HG03378 (cell line): ENCODE results near the gene CPT1A.
"Not testable (repeated sequence)": the region's sequence is repeated elsewhere in the genome, so short reads cannot be mapped to it uniquely, and the experiment has no call there.

Source experiments
- ATAC-seq: cut with Tn5 transposase; IDR thresholded peaks from one replicate; pipeline ENCODE4 v1.9.1; 2021; ENCODE audit warnings: mild to moderate bottlenecking, moderate library complexity; ENCODE audit not compliant: unreplicated experiment

Gene CPT1A

DNA sequence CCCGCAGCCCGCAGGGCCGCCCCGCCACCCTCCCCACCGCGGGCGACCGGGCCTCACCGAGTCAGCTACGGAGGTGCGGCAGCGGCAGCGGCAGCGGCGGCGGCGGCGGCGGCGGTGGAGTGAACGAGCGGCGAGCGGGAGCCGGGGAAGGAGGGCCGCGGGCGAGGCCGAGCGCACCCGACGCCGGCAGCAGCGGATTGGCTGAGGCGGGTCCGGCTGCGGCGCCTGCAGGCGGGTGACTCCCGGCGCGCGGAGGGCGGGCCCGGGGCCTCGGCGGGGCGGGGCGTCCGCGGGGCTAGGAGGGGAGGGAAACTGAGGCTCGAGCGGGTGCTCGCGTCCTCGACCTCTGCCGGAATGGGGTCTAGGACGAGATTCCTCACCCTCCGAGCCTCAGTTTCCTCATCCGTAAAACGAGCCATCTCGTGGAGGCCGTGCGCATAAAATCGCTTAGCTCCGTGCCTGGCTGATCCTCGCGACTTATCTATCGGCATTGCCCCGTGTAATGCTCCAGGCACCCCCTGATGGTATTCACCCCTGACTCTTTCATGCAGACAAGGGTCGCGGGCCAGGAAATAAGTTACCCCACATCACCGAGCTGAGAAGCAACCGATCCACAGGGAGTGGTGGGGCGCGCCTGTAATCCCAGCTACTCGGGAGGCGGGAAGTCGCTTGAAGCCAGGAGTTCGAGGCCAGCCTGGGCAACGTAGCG lies at the start of gene CPT1A:
Gene CPT1A, minus strand, starts transcription at position 199 of the 709 bp plus-strand sequence. CDS start 26,442 bp downstream, outside the sequence.
- ATAC-seq, result no peak

DNA sequence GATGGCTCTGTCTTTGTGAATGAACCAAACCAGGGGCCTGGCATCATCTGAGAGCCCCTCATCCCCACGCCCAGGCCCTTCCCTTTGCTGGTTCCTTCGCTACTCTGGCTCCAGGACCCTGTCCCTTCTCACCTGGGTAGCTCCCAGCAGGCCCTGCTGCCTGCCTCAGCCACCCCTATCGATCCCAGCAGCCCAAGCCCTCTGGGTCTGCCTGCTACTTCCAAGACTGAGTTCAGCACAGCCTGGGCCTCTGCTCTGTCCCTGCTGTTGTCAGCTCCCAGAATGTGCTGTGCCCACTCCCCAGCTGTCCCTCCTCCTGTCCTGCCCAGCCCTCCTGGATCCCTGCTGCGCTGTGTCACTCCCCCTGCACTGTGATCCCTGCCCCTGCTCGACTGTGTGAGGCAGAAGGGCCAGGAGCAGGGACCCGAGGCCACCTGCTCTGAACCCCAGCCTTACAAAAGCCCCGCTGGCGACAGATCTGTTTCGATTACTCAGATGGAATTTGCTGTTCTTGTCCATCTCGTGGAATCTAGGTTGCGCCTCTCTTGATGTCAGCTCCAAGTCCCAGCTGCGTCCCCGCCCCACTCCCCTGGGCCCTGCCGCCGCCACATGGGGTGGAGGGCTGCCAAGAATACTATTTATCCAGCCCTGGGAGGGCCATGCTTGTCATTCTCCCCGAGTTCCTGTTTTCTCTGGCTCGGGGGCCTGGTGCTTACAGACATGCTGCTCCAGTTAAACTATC lies 48.9 kb upstream of the CPT1A start:
- no peak for ATAC-seq

- no peak for ATAC-seq
These were observed 48.3 kb upstream of the CPT1A start for GRCh38 chr11:68889948-68890446.

DNA sequence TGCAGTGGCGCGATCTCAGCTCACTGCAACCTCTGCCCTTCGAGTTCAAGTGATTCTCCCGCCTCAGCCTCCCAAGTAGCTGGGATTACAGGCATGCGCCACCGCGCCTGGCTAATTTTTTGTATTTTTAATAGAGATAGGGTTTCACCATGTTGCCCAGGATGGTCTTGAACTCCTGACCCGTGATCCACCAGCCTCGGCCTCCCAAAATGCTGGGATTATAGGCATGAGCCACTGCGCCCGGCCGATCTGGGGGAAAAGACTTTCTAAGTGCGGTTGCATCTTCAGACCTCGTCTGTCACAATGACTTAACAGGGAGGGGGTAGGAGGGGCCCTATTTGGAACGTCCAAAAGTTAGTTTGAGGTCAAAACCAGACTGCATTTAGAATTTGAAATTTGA lies 43.1 kb upstream of the CPT1A start:
- ATAC-seq, result not testable (repeated sequence)

DNA sequence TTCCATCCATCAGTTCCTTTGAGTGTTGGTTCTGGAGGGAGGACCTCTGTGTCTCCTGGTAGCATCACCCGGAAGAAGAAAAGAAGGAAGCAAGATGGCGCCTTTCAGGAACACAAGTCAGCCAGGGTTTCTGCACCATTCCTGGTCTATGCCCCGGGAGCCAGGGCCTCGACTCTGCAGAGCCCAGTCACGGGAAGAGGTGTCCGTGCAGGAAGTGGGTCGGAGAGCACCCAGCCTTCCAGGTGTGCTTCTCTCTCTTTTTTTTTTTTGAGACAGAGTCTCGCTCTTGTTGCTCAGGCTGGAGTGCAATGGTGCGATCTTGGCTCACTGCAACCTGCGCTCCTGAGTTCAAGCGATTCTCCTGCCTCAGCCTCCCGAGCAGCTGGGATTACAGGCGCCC lies 40.7 kb upstream of the CPT1A start:
- ATAC-seq, result no peak

DNA sequence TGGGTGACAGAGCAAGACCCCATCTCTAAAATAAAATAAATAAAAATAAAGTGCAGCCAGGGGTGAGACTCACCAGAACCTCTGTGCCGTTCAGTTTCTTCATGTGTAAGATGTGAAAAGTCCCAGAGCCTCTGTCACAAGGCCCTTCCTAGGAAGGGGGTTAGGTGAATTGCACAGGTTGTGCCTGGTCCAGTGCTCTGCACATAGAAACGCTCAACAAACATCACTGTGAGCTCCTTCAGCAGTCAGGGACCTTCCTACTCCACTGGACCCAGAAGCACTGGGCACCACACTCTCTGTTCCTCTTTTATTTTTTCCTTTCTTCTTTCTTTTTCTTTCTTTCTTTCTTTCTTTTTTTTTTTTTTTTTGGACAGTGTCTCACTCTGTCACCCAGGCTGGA lies 39.6 kb upstream of the CPT1A start:
- no peak for ATAC-seq

- ATAC-seq, result no peak
These were observed 39.1 kb upstream of the CPT1A start for GRCh38 chr11:68880851-68881250.

DNA sequence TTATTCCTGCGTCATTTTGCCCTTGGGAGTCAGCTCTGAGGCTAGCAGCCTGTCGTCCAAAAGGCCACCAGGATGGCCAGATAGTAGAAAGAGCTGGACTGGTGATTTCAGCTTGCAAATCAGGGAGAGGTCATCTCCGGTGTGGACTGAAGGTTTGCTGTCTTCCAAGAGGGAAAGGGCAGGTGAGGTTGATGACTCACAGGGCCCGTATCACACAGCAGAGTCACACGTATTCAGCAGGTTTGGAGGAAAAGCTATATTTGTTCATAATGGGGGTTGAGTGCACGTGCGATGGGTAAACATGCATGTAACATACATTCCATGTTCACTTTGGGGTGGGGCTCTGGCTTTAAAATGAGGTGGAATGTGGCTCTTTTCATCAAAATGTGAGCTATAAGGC lies 36.3 kb upstream of the CPT1A start:
- ATAC-seq, result no peak

GRCh38 chr11:68872216-68873003 lies 30.7 kb upstream of the CPT1A start:
- ATAC-seq, result no peak

DNA sequence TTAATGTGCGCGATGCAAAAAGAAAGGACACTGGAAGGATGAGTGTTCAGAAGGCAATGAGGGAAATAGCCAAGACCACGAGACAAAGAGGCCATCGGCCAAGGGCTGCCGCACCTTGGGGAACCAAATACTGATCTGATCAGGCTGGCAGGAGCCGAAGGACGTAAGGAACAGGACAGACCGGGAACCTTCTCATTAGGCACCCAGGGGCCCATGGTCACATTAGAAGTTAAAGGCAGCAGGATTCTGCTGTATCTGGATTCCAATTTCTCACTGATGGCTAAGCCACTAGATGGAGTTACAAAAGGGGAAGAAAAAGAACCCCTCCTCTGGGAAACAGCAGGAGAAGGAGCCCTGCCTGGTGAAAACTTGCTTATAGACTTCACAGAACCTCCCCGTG lies 28.8 kb upstream of the CPT1A start:
- ATAC-seq, result no peak

DNA sequence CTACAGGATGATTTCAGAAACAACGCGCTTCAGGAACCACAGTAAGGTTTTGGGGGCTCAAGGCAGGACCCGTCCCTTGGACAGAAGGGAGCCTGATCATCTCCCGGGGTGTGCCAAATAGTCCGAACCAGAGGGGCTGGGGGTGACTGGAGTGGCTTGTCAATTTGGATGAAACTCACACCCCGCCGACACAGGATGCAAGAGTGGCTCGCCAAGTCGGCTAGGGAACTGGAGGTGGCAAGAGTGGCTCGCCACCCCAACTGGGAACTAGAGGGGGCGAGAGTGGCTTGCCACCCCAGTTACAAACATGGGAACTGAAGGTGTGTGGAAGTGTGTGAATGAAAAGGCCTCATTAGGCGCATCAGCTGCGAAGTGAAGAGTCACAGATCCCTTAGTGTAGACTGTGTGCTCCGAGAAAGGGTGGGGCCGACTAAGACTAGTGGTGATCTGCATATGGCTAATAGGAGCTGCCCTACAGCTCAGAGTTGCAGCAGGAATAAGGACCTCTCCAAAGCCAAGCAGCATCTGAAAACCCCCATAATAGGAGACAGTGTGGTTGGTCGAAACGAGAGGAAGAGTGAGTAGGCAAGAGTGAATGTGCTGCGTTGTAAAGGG lies 26.6 kb upstream of the CPT1A start:
- ATAC-seq, result no peak

DNA sequence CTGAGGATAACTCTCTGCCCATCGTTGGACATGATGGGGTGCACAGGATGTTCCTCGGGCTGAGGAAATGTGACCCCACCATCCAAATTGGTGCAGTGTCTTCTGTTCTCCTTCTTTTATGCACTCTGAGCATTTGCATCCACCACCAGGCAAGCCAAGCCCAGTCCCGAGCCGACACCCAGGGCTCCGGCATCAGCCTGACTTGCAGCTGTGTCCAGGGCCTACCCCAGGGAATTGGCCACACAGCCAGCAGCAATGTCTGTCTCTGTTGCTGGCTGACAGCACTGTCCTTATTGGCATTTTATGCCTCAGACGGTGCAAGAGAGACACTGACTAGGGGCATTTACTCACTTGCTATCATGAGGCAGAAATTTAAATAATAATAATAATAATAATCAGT lies 25.4 kb upstream of the CPT1A start:
- no peak for ATAC-seq

DNA sequence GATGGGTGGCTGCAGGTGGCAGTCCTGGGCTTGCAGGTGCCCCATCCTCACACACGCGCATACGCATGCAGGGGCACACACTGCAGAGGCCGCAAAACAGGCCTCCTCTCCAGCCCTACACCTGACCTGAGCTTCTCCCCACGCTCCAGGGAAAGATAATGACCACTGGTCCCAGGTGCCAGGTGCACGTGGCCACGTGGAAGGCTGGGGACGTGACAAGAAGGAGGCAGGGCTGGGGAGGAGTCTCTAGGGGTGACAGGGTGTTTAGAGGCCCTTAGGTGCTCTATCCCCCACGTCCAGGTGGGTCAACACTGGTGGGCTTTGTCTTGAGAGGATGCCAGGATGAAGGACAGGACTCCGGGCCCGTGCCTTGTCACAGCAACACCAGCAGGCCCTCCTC lies 23.5 kb upstream of the CPT1A start:
- no peak for ATAC-seq

- no peak for ATAC-seq
These were observed 22.0 kb upstream of the CPT1A start for GRCh38 chr11:68863553-68864265.

GRCh38 chr11:68862421-68862820 lies 20.7 kb upstream of the CPT1A start:
- no peak for ATAC-seq

DNA sequence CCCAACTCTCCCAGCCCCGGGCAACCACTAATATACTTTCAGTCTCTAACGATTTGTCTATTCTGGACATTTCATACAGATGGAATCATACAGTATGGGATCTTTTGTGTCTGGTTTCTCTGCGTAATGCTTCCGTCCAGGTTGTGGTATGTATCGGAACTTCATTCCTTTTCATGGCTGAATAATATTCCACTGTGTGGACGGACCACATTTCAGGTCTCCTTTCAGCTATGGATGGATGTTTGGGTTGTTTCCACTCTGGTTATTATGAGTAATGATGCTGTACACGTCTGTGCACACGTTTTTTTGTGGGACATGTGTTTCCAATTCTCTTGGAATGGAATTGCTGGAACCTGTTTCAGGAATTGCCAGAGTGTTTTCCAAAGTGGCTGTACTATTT lies 17.4 kb upstream of the CPT1A start:
- ATAC-seq, result no peak

- no peak for ATAC-seq
These were observed 15.4 kb upstream of the CPT1A start for GRCh38 chr11:68857037-68857586.

DNA sequence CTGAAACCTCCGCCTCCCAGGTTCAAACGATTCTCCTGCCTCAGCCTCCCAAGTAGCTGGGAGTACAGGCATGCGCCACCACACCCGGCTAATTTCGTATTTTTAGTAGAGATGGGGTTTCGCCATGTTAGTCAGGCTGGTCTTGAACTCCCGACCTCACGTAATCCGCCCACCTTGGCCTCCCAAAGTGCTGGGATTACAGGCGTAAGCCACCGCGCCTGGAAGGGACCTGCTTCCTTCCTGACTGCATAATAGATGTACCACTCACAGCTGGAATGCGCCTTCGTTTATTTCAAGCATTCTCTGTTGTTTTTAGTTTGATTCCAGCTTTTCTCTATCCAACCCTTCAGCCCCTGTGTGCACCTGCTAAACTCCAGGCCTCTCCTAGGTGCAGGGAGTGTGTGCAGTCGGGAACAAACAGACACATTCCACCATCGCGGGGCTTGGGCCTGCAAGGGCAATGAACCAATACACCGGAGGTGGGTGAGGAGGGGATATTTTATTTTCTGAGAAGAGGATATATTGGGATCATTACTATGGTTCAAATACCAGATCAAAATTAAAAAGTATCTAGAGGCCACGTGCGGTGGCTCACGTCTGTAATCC lies 14.8 kb upstream of the CPT1A start:
- ATAC-seq, result not testable (repeated sequence)

DNA sequence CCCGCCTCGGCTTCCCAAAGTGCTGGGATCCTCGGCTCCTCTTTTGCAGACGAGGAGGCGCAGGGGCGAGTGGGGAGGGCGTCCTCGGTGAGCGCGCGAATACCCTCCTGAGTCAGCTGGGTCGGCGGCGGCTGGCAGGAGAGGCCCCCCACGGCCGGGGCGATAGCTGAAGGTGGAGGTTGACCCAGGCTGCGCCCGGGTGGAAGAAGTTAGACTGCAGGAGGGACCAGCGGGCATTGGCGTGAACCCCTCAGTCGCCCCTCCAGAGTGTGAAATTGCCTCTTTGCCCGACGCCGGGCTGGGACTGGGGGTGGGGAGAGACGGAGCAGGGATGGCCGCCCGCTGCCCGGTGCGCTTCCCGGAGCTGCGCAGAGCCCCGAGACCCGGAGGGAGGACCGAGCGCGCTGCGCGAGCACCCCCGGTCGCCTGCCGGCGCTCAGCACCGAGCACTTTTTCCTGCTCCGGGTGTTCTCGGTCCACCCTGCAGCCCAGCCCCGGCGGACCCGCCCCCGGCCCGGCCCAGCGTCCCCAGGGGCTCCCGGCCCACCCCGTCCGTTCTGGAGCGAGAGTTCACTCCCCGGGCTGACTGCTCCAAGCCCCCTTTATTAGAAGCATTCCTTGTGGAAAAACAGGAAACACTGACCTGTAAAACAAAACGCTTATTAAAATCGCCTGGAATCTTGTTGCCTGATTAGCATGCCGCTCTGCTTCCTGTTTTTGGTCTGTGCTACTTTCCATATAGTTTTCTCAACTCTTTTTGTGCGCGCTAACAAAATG lies 13.7 kb upstream of the CPT1A start:
- ATAC-seq, result no peak
